A549 treated with AZD2906 at 1 μM for 4 hours (cell line): Measurements from ENCODE around the gene FAM168B. TPM values are rescaled to one million over a fixed set of nuclear protein-coding genes. Genes with fewer than 3 reads are reported as not detected.

Experiments used
- total RNA-seq: library from RNA; stranded (reverse); fragments of 200-300 nt; extraction: Qiagen RNA extraction; gene quantifications from 5 replicates; pipeline ENCODE4 v1.2.3, GENCODE V29; 2022

The FAM168B gene
- total RNA-seq = 78.9 to 89.5 TPM (median 86.1 TPM) in 5 replicates

GRCh38 chr2:131093006-131093695 lies at the start of gene FAM168B:
TSS of gene FAM168B (minus strand) at chr2:131093460. CDS start at chr2:131082646, 10,814 bp downstream.

GRCh38 chr2:131105156-131105949 lies 12.1 kb upstream of the FAM168B start, which contains the start of gene PLEKHB2:
TSS of gene PLEKHB2 (plus strand) at chr2:131105336. CDS start at chr2:131120942, 15,606 bp downstream.

Other genes starting within 250 kb of the FAM168B start
- 72.8 to 95.1 TPM (median 78.4 TPM) in 5 replicates for gene PLEKHB2, start 11.9 kb upstream of the FAM168B start, total RNA-seq
- gene POTEE, start 116.1 kb upstream of the FAM168B start, total RNA-seq = 0.03 to 0.07 TPM (median 0.06 TPM) in 5 replicates